KOPT-K1 (cell line): ENCODE results near the gene LHFPL6.

ENCODE experiments used
- H3K27ac ChIP-seq: fragments of 200-600 bp; sonication (generic); 2 replicates; pipeline ENCODE4 v1.5.1; 2016; ENCODE audit warnings: antibody characterized with exemption, mild to moderate bottlenecking, low read depth, low read length; ENCODE audit not compliant: poor library complexity, severe bottlenecking
- H3K36me3 ChIP-seq: fragments of 200-600 bp; sonication (generic); 2 replicates; pipeline ENCODE4 v1.5.1; 2017; ENCODE audit warnings: antibody characterized with exemption, mild to moderate bottlenecking, low read length, moderate library complexity; ENCODE audit not compliant: insufficient read depth
- H3K9me3 ChIP-seq: fragments of 200-600 bp; sonication (generic); 2 replicates; pipeline ENCODE4 v1.5.1; 2017; ENCODE audit warnings: antibody characterized with exemption, low read length, mild to moderate bottlenecking; ENCODE audit not compliant: insufficient read depth, poor library complexity, severe bottlenecking

LHFPL6 gene

GRCh38 chr13:39496506-39496905, 106.5 kb downstream of the LHFPL6 start:
- Histone ChIP-seq H3K9me3 (no peaks in the 10 kb centered on the region), H3K36me3 (no peaks in the 10 kb centered on the region), H3K27ac (no peak overlapping the region)

GRCh38 chr13:39494633-39495032, 108.4 kb downstream of the LHFPL6 start:
- no peaks in the 10 kb centered on the region for H3K36me3 ChIP-seq
- no peaks in the 10 kb centered on the region for H3K9me3 ChIP-seq
- H3K27ac ChIP-seq = no peak overlapping the region

GRCh38 chr13:39494006-39494405, 109.0 kb downstream of the LHFPL6 start:
- no peaks in the 10 kb centered on the region for H3K9me3 ChIP-seq
- no peaks in the 10 kb centered on the region for H3K36me3 ChIP-seq
- H3K27ac ChIP-seq = no peak overlapping the region

GRCh38 chr13:39490136-39490535, 112.9 kb downstream of the LHFPL6 start:
- Histone ChIP-seq H3K27ac (no peak overlapping the region), H3K9me3 (no peaks in the 10 kb centered on the region), H3K36me3 (no peaks in the 10 kb centered on the region)

DNA sequence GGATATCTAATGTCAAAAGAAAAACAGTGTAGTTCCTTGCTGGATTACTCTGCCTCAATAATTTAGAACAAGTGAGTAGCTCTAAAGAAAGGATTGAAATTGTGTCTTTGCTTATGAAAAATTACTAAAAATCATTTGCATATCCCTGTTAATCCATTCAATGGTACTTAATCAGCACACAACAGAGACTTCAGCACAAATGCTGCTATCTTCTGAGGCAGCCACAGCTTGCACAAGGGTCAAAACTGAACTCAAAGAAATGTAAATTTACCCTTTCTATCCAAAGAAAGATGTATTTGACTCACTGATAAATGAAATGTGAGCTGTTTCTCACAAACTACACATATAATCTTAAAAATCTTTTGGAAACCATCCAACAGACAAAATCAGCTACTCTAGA, 116.2 kb downstream of the LHFPL6 start:
- no peaks in the 10 kb centered on the region for H3K9me3 ChIP-seq
- no peaks in the 10 kb centered on the region for H3K36me3 ChIP-seq
- H3K27ac ChIP-seq = no peak overlapping the region

- no peaks in the 10 kb centered on the region for H3K36me3 ChIP-seq
- no peak overlapping the region for H3K27ac ChIP-seq
- H3K9me3 ChIP-seq = no peaks in the 10 kb centered on the region
Observed at GRCh38 chr13:39485314-39485700, 117.7 kb downstream of the LHFPL6 start.

- Histone ChIP-seq H3K36me3 (no peaks in the 10 kb centered on the region), H3K27ac (no peak overlapping the region), H3K9me3 (no peaks in the 10 kb centered on the region)
Observed at GRCh38 chr13:39484506-39485313, 118.3 kb downstream of the LHFPL6 start.

GRCh38 chr13:39483326-39483725, 119.7 kb downstream of the LHFPL6 start:
- Histone ChIP-seq H3K27ac (no peak overlapping the region), H3K36me3 (no peaks in the 10 kb centered on the region)

DNA sequence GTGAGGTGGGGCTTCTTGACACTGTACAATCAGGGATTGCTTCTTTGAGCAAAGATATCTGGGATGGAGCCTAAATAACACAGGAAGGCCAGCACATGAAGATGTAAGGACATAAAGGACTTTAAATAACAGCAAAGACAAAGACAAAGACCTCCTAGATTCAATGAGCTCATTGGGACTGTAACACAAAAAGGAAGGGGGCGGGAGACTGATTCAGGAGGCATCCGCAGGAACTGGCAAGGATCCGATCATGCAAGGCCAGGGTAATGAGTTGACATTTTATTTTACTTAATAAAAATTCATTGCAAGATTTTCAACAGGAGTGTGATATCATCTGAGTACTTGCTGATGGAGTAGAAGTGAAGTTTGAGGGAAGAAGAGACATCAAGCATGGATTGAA, 121.5 kb downstream of the LHFPL6 start:
- Histone ChIP-seq H3K27ac (no peak overlapping the region), H3K9me3 (no peaks in the 10 kb centered on the region), H3K36me3 (no peaks in the 10 kb centered on the region)

More at GRCh38 chr13:39483326-39483725, 119.7 kb downstream of the LHFPL6 start:
- H3K9me3 ChIP-seq = no peaks in the 10 kb centered on the region

DNA sequence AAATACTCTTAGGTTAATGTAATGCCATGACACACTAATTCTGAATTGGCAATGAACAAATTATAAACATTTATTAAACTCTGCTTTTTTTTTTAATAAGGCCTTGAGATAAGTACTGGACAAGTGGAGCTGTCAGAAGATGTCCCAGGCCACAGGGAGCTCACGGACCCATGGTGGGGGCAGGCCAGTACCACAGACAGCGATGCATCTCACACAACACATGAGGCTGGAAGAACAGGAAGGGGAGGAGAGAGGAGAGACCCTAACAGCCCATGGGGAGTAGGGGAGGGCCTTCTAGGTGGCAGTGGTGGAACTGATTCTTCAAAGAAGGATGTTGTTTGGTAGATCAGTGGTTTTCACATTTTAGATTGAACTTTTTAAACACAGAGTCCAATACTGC, 128.4 kb downstream of the LHFPL6 start:
- H3K27ac ChIP-seq = no peak overlapping the region
- H3K9me3 ChIP-seq = no peaks in the 10 kb centered on the region
- no peaks in the 10 kb centered on the region for H3K36me3 ChIP-seq

DNA sequence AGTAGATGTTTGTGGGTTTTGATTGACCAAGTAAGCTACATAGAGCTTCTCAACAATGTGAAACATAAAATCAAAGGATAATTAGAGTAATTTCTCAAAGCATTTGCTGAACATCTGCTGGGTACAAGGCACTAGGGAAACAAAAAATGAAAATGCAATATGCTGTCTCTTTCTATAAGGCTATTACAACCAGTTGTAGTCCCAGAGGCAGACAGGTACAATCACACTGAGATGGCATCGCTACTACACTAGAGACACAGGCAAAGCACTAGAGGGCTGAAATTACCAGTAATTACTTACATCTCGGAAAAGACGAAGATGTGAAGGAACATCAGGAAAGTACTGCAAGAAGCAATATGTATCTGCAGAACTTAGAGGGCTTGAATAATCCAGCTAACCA, 133.3 kb downstream of the LHFPL6 start:
- Histone ChIP-seq H3K27ac (no peak overlapping the region), H3K9me3 (no peaks in the 10 kb centered on the region), H3K36me3 (no peaks in the 10 kb centered on the region)

DNA sequence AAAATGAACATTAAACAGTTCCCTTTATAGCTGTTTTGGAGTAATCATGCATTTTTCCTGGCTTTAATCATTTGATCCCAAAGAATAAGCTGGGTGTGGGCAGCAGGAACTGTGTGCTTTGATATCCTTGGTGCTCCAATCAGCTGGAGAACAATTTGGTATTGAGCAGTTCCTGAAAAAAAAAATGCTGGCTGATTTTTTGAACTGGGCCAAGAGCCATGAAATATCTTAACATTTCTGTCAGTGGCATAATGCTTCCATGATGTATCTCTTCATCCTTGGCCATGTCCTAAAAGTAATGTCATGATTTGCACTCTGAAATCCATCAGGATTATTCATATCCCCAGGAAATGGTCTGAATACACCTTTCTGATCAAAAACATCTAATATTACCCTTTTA, 134.7 kb downstream of the LHFPL6 start:
- no peaks in the 10 kb centered on the region for H3K9me3 ChIP-seq
- H3K27ac ChIP-seq = no peak overlapping the region
- no peaks in the 10 kb centered on the region for H3K36me3 ChIP-seq

DNA sequence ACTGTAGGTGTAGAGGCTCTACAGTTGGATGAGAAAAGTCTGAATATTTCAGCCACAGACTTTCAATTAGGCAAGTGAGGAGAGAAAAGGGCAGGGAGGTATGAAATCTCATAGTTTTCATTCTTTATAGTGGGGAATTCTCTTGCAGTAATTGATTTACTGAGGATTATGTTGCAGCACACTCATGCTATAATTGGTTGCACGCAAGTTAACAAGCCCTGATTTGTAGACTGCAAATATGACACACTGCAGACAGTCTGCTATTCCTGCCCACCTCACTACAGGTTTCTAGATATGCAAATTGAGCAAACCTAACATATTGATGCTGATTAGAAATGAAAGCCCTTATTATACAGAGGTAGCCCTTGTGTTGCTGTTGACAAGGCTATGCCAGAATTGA, 139.4 kb downstream of the LHFPL6 start:
- Histone ChIP-seq H3K27ac (no peak overlapping the region), H3K9me3 (no peaks in the 10 kb centered on the region), H3K36me3 (no peaks in the 10 kb centered on the region)

DNA sequence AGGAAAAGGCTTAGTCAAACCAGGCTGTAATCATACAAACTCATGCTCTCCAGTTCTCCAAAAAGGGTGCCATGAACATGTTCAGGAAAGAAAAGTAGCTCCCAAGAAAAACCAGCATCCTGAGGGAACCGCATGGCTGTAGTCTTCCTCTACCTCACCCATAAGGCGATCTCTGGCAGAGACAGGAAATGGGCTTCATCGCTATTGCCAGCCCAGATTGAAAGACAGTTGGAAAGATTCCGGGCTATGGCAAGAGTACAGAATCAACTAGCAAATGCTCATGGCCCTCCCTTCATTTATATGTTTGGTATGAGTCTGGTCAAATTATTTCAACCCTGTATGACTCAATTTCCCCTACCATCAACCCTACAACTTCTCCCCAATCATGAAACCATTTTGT, 140.1 kb downstream of the LHFPL6 start:
- Histone ChIP-seq H3K27ac (no peak overlapping the region), H3K9me3 (no peaks in the 10 kb centered on the region), H3K36me3 (no peaks in the 10 kb centered on the region)

- Histone ChIP-seq H3K9me3 (peaks cover under 1% of the 10 kb centered on the region), H3K36me3 (no peaks in the 10 kb centered on the region), H3K27ac (no peak overlapping the region)
Observed at GRCh38 chr13:39462428-39462827, 140.6 kb downstream of the LHFPL6 start.

- H3K36me3 ChIP-seq = no peaks in the 10 kb centered on the region
- H3K27ac ChIP-seq = no peak overlapping the region
- peaks cover 4% of the 10 kb centered on the region for H3K9me3 ChIP-seq
Observed at GRCh38 chr13:39461685-39462266, 141.2 kb downstream of the LHFPL6 start.
